ENCODE measurements around the gene STAT3.
"Not testable (repeated sequence)": the region's sequence is repeated elsewhere in the genome, so short reads cannot be mapped to it uniquely, and the experiment has no call there.

Gene STAT3

DNA sequence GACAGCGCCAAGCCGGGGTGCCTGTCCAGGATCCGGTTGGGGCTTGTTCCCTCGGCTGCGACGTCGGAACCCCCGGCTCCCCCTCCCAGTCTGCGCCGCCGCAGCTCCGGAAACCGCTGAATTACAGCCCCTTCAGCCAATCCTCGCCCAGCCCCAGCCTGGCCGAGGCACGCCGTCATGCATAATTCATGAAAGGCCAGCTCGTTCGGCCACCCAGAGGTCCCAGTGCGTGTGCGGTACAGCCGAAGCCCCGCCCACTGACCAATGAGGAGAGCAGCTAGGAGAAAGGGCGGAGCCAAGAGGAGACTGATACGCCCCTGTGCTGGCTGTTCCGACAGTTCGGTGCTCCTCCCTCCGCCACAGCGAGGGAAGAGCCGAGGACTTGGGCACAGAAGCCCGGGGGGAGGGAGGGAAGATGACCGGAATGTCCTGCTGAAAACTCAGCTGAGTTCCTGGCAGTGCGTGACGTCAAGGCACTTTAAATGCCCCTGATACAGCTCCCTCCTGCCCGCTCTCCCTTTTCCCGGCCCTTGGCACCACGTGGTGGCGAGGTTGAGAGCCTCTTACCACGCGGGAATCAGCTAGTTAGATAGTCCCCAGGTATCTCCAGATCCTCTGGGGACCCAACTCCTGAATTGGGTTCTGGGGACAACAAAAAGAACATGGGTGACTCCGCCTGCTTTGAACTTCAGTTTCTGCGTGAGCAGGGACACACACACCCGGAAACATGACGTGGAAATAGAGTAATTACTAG, at the start of gene STAT3:
STAT3 (minus strand) TSS at position 62 of the 754 bp plus-strand sequence. CDS start 39,926 bp downstream, outside the sequence.
- DNase-seq (ENCODE audit: extremely low spot score, insufficient read length, low read depth) = peak; percentile 96
- peak; percentile 99 for FAIRE-seq

- no peak for DNase-seq (ENCODE audit: extremely low spot score, insufficient read length, low read depth)
- no peak for FAIRE-seq
Observed at GRCh38 chr17:42436391-42436790, 48.1 kb upstream of the STAT3 start.

DNA sequence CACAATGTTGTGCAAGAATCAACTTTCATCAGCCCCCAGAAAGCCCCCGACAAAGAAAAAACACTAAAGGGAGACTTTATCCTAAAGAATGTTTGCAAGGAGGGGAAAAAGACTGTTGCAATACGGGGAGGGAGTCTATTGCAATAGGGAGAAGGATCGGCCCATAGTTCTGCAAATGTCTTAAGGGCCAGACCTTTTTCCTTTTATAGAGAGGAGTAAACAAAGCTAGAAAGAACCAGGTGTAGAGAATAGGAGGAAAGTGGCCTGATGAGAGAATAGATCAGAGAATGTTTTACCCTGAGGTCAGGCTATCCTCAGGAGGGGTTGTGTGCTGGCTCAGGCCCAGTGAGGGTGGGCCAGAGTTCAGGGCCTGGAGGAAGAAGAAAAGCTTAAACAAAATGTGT, 43.5 kb upstream of the STAT3 start:
- DNase-seq (ENCODE audit: extremely low spot score, insufficient read length, low read depth) = no peak
- FAIRE-seq = no peak

DNA sequence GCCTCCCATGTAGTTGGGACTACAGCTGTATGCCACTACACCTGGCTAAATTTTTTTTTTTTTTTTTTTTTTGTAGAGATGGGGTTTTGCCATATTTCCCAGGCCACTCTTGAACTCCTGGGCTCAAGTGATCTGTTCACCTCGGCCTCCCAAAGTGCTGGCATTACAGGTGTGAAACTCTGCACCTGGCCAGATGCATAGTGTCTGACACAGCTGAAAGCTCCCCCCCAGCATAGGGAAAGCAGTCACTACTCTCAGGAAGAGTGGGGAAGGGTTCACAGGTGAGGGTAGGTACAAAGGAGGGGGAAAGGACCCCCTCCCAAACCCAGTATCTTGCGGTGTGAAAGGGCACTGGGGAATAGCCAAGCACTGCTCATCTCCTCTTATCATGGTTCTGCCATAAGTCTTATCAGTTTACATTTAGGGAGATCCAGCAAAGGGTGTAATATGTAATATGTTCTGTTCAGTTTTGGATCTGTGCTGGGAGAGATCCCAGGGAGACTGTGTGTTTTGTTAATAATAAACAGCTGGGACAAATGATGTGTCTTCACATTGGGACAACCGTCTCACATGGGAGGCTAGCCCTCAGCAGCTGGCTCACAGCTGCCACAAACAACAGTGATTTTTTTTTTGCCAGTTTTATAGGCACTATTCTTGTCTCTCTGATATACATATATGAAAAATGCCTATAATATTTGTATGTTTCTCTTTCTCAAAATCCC, 41.6 kb upstream of the STAT3 start:
- no peak for FAIRE-seq
- no peak for DNase-seq (ENCODE audit: extremely low spot score, insufficient read length, low read depth)

DNA sequence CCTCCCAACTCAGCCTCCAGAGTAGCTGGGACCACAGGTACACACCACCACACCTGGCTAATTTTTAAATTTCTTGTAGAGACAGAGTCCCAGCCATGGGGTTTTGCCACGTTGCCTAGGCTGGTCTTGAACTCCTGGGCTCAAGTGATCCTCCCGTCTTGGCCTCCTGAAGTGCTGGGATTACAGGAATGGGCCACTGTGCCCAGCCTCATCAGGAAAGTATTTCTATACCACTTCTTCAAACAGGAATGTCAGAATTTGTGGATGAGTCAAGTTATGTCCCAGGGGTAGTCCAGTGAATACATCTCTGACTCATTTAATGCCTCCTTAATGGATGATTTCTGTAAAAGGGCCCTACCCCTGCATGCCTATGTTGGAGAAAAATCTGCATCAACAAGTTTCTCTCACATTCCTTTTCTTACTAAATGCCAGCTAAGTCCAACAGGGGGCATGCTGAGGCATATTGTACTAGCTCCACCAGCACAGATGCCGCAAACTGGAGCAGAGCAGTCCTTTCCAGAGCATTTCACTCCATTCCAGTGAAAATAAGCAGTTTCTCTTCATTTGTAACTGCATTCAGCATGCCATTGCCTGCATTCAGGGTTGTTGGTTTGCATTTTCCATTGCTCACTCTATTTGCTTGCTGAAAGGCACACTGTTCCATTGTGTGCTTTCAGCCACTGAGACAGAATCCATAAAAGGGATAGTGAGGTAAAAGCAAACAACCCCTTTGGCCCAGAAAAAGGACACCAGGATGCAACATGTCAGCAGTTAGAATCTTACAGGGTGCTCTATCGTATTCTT, 40.1 kb upstream of the STAT3 start:
- FAIRE-seq (peak; percentile 44), DNase-seq (ENCODE audit: extremely low spot score, insufficient read length, low read depth) (no peak)

- FAIRE-seq = no peak
- DNase-seq (ENCODE audit: extremely low spot score, insufficient read length, low read depth) = no peak
Observed at GRCh38 chr17:42424991-42425610, 36.9 kb upstream of the STAT3 start.

DNA sequence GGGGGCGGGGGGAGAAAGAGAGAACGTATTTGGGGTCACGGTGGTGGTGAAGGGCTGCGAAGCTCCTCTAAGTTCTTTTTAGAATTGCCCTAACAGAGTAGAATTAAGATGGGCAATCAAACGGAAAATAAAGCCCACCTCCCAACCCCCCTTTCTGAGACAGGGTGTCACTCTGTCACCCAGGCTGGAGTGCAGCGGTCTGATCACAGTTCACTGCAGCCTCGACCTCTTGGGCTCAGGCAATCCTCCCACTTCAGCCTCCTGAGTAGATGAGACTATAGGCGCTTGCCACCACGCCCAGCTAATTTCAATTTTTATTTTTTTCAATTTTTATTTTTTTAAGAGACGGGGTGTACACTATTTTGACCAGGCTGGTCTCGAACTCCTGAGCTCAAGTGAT, 35.5 kb upstream of the STAT3 start:
- FAIRE-seq (no peak), DNase-seq (ENCODE audit: extremely low spot score, insufficient read length, low read depth) (no peak)

GRCh38 chr17:42422958-42423712, 34.9 kb upstream of the STAT3 start, which contains the start of gene CAVIN1:
Gene CAVIN1, minus strand, starts transcription at chr17:42423256. Its CDS starts 159 bp downstream, at chr17:42423097.
- no peak for FAIRE-seq
- DNase-seq (ENCODE audit: extremely low spot score, insufficient read length, low read depth) = no peak

- DNase-seq (ENCODE audit: extremely low spot score, insufficient read length, low read depth) = no peak
- no peak for FAIRE-seq
Observed at GRCh38 chr17:42422412-42422957, 34.2 kb upstream of the STAT3 start.

DNA sequence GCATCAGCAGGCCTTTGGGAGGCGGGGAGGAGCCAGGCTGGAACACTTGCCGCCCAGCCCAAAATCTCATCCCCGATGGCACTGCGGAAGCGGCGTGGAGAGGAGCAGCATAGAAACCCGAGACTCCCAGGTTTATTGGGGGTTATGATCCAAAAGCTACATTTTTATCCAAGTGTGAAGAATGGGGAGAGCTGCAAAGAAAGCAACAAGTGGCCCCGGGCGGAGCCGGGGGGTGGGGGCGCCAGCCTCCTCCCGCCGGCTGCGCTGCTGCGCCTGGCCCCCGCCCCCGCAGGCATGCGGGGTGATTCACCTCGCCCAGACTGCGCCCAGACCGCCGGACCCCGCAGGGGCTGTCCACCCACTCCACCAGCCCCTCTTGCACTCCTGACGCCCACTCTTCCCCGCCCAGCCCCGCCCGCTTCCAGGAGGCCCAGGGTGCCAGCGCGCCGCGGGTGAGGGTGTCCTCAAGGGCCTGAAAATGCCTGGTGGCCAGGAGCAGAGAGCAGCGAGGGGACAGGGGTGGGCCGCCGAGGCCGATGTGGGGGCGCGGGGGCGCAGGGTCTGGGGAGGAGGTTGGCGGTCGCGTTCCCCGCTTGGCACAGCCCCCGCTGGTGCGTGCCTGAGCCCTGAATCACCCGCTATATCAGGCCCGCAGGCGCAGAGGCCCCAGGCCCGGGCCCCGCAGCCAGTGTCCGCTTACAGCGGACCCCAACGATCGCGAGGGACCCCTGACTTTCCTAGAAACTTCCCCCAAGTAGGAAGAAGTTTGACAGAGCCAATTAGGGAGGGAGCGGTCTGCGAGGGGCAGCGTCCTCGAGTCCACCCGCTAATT, 33.5 kb upstream of the STAT3 start:
- no peak for FAIRE-seq

DNA sequence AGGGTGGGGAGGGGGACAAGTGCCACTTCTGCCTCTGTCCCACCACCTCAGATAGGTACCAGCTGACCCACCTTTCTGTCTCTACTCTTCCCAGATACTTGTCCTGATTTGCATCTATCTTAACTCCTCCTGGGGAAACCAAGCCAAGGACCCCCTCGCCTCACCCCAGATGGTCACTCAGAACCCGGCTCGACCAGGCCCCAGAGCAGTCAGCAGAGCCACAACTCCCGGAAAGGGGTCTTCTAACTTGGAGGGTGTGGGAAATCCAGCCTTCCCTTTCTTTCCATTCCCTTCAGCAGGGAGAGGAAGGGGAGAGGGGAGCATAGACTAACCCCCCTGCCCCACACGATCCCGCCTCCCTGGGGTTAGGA, 32.9 kb upstream of the STAT3 start:
- FAIRE-seq (no peak), DNase-seq (ENCODE audit: extremely low spot score, insufficient read length, low read depth) (no peak)

More for the DNA sequence above, 33.5 kb upstream of the STAT3 start:
- no peak for DNase-seq (ENCODE audit: extremely low spot score, insufficient read length, low read depth)

DNA sequence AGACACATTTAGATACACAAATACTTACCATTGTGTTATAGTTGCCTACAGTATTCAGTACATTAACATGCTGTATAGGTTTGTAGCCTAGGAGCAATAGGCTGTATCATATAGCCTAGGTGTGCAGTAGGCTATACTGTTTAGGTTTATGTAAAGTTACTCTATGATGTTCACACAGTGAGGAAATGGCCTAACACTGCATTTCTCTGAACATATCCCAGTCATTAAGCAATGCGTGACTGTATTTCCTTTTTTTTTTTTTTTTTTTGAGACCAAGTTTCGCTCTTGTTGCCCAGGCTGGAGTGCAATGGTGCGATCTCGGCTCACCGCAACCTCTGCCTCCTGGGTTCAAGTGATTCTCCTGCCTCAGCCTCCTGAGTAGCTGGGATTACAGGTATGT, 29.7 kb upstream of the STAT3 start:
- not testable (repeated sequence) for DNase-seq (ENCODE audit: extremely low spot score, insufficient read length, low read depth); FAIRE-seq

GRCh38 chr17:42414704-42415409, 26.6 kb upstream of the STAT3 start:
- no peak for DNase-seq (ENCODE audit: extremely low spot score, insufficient read length, low read depth)
- FAIRE-seq = peak; percentile 12

DNA sequence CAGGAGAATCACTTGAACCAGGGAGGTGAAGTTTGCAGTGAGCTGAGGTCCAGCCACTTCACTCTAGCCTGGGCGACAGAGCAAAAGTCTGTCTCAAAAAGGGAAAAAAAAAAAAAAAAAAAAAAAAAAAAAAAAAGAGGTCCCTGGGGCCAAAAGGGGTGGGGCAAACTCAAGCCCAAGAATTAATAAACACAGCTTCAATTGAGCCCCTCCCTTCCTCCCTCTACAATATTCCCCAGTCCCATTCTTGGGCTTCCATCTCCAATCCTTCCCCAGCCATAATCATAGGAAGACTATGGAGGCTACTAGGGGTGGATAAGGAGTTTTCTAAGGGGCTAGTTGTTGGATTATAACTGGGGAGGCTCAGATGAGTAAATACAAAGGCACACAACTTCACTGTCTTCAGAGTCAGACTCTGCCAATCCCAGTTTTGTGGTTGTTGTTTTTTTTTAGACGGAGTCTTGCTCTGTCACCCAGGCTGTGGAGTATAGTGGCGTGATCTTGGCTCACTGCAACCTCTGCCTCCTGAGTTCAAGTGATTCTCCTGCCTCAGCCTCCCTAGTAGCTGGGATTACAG, 25.3 kb upstream of the STAT3 start:
- no peak for DNase-seq (ENCODE audit: extremely low spot score, insufficient read length, low read depth)
- FAIRE-seq = no peak

- FAIRE-seq (no peak), DNase-seq (ENCODE audit: extremely low spot score, insufficient read length, low read depth) (no peak)
Observed at GRCh38 chr17:42411905-42412679, 23.9 kb upstream of the STAT3 start.

GRCh38 chr17:42411361-42411760, 23.1 kb upstream of the STAT3 start:
- FAIRE-seq (no peak), DNase-seq (ENCODE audit: extremely low spot score, insufficient read length, low read depth) (no peak)

- FAIRE-seq (no peak), DNase-seq (ENCODE audit: extremely low spot score, insufficient read length, low read depth) (no peak)
Observed at GRCh38 chr17:42410319-42410685, 22.1 kb upstream of the STAT3 start.

All from GM18507 (cell line).